Stimulated activated CD4-positive, alpha-beta T cell treated with anti-CD3 and anti-CD28 coated beads, Interleukin-15, amount 100 ng/mL, for 24 hours (primary cell): ENCODE results near the gene CCDC73.

ENCODE experiments used
- DNase-seq: peaks from one replicate; pipeline ENCODE4 v3.0.0-alpha.2; 2020

Gene CCDC73

DNA sequence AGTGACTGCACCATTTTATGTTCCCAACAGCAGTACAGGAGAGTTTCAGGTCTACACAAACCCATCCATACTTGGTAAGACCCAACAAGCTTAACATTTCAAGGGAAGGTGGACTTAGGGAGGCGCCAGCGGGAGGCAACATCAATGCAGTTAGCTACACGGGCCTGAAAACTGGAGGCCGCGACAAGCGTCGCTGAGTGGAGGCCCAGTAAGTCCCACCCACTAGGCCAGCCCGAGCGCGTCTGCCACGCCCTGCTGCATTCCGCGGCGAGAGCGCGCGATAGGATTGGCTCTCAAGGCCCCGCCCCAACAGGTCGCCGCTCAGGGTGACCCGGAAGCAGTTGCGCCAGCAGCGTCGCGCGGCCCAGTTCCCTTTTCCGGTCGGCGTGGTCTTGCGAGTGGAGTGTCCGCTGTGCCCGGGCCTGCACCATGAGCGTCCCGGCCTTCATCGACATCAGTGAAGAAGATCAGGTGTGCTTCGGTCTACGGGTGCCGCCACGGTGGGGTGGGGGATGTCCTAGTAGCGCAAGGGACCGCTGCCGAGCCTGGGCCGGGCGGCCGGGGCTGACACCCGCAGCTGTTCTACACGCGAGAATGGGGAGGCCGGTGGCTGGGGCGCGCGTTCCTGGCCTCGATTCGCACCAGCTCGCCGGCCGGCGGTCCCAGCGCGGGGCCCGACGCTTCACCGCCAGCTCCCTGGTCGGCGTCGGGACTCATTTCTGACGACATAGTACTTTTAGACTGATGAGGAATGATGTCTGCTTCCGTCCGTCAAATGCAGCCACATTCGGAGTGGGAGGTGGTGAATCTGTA, 210.8 kb downstream of the CCDC73 start, which contains the start of gene EIF3M:
Gene EIF3M, plus strand, starts transcription at position 373 of the 813 bp plus-strand sequence. Its CDS starts 57 bp downstream, at position 430.
- peak; percentile 97 for DNase-seq

DNA sequence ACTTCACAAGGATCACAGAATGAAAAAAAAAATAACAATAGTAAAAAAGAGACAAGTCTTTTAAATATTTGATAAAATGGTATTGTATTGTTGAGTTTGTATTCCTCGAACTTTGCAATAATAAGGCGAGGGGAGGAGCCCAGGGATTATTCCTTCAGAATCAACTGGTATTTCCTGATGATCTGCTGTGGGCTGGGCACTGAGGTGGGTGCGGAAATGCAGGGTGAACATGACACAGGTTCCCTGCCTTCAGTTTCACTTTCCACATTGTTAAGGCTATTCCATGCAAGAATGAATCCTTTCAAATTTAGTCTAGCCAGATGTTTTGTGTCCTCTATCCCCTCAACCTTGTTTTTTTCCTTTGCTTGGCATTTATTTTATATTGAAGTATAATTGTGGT, 212.9 kb downstream of the CCDC73 start:
- no peak for DNase-seq

DNA sequence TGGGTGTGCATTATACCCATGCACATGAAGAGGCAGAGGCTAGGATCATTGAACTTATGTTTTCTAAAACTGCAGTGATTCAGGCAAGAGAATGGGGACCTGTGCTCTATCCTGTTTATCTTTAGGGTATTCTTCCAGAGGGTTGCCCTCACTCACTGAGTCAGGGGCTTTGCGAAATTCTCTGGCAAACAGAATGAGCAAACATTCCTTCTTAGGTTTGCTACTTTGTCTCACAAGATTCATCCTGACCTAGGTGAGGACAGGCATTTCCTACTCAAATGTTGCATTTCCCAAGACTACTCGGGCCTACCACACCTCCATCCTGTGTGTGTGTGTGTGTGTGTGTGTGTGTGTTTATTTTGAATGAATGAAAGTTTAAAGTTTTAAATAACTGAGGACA, 213.5 kb downstream of the CCDC73 start:
- DNase-seq: no peak

DNA sequence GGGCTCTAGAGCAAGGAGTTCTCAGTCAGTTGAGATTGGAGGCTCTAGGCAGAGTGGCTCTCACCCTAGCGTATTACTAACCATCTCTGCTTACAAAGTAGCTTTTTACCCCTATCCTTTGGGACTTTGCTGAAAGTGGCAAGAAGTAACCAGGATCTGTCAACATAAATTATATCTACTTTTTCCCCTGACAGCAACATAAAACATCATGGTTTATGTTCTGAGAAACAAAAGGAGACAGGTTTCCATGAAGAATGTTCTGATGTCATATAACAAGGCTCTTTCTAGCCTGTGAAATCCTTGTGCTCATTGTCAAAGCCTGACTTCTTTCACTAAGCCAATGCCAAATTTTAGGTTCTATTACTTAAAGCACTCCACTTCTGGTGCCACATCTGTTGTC, 218.0 kb downstream of the CCDC73 start:
- no peak for DNase-seq

DNA sequence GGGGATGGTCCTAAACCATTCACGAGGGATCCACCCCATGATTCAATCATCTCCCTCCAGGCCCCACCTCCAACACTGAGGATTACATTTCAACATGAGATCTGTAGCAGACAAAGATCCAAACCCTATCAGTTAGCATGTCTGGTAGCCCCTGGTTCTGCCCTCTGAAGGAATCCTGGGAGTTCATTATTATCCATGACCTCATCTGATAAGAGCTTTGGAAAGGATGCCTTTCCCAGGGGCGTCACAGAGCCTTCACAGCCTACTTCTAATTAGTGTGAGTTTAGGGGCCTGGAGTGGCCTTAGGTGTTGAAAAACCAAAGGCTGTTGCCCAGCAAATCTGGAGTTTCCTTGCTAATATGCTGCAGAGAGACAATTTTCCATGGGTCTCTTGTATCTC, 219.4 kb downstream of the CCDC73 start:
- DNase-seq: no peak

DNA sequence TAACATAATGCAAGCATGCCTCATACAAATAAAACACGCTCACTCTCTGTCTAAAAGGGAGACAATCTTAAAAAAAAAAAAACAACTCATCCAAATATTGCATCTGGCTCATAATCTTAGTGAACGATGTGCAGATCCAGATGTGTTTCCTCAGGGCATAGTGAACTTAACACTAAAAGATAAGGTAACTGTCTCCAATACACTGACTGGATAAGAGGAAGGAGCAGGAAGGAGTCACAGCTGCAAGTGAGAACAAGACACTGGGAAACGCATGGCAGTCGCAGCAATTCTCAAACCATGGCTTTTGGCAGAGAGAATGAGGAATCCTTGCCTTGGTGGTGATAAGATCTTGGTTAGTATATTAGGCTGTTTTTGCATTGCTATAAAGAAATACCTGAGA, 220.0 kb downstream of the CCDC73 start:
- DNase-seq: no peak

DNA sequence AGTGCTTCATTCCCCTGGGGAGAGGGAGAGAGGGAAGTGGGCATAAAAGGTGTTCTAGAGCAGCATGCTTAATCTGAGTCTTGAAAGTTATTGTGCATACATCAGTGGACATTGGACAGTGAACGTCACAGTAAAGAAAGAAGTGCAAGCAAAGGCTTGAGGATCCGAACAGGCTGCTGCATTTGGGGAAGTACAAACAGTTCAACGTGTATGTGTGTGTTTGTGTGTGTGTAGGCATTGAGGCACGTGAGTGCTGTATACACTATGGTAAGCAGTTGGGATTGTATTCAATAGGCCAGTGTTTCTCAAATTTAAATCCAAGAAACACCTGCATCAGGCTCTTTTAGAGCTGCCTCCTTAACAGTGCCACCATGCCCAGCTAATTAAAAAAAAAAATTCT, 221.2 kb downstream of the CCDC73 start:
- DNase-seq: no peak

DNA sequence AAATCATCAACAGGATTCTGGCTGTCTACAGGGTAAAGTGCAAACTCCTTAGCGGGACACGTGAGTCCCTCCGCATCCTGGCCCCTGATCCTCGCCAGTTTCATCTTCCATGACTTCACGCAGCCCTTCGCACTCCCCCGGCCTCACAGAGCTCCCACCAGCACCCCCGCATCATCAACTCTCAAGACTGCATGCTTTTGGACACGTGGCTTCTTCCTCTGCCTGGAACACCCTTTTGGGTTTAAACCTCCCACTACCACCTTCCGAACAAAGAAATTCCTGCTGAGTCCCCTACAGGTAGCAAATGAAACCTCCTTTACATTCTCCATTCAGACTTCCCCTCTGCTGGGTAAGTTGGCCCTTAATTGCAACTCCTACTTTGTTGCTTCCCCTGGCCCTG, 223.4 kb downstream of the CCDC73 start:
- DNase-seq: no peak

DNA sequence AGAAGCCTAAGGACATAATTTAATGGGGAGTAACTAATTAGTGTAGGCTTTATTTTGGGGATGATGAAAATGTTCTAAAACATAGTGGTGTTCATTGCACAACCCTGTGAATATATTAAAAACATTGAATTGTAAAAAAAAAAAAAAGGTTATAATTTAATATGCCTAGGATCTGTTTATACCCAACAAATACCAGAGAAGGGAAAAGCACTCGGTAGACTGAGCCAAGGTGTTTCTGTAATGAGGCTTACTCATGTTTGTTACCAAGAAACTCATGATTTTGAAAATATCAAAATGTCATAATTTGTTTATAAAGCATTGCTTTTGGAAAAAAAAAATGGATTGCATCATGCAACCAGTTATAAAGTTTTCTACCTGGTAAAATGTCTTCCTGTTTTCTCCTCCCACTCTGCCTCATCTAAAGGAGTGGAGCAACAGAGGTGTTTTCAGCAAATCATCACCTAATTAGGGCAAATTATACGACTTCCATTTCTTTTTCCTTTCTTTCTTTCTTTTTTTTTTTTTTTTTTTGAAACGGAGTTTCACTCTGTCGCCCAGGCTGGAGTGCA, 225.1 kb downstream of the CCDC73 start:
- DNase-seq: no peak

DNA sequence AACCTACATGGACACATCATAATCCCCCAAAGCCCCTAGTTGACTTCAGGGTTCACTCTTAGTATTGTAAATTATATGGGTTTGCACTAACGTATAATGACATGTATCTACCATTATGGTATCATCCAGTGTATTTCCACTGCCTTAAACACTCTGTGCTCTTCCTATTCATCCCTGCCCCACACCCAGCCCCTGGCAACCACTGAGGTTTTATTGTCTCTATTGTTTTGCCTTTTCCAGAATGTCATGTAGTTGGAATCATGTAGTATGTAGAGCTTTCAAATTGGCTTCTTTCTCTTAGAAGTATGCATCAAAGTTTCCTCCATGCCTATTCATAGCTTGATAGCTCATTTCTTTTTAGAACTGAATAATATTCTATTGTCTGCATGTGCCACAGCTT, 227.3 kb downstream of the CCDC73 start:
- no peak for DNase-seq

DNA sequence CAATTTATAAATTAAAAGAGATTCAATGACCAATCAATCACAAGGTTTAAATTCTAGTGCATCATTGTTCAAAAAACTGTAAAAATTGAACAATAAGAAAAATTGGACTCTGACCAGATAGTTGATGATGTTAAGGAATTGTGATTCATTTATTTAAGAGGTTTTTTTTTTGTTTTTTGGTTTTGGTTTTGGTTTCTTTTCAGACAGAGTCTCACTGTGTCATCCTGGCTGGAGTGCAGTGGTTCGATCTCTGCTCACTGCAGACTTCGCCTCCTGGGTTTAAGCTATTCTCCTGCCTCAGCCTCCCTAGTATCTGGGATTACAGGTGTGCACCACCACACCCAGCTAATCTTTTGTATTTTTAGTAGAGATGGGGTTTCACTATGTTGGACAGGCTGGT, 227.9 kb downstream of the CCDC73 start:
- no peak for DNase-seq

DNA sequence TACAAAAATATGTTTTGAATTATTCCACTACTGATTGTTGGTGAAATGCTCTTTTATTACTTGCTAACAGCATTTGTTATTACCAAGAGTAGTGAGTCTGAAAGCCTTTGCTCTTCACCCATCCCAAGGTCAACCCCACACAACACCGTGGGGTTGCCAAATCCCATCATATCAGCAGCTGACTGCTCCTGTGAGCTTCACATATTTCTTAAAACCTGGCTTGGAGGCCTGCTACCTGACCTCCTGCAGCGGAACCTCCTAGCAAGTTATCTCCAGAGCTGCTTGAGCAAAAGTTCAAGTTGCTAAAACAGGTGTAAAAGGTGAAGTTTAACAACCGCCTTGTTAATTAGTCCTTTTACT, 230.9 kb downstream of the CCDC73 start:
- DNase-seq: no peak

DNA sequence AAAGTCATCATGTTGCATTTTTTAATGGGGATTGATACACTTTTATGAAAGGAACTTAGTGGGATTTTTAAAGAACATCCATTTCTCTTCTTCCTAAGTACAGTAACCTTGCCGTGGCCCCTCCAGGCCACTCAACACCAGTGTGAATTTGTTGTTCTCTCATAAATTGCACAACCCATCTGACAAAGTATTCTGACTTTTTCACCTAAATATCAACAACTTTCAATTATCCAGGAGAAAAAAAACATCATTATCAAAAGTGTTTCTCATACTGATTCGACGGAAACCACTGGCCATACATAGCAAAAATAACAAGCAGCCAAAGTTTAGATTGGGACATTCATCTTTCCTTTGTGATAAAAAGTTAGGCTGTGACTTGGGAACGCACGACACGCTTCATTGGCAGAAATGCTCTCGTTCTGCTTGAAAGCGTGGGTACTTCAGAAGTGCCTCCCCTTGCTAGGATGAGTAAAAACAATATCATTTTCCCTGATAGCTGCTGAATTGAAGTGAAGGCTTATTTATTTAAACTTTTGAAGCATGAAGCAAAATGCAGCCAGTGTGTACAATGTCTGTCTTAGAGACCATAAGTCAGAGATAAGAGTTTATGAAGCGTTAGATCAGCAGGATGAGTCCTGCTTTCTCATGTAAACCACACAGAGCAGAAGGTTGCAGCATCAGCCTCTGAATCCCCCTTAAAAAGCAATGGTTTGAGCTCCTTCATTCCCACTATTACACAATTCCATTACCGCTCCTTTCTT, 231.4 kb downstream of the CCDC73 start:
- no peak for DNase-seq

DNA sequence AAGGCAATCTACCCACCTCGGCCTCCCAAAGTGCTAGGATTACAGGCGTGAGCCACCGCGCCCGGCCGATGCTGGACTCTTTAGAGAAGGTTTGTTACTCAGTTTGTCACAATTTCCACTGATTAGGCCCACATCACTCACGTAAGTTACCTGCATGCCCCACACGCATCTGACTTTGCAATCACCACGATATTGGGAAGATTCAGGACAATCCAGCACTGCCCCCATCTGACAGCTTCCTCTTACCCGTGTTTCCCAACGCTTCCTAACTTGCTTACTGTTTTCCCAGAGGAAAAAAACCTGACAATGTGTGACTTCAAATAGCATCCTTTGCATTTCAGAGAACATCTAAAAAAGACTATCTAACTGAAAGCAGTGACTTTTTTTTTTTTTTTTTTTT, 232.6 kb downstream of the CCDC73 start:
- DNase-seq: no peak

DNA sequence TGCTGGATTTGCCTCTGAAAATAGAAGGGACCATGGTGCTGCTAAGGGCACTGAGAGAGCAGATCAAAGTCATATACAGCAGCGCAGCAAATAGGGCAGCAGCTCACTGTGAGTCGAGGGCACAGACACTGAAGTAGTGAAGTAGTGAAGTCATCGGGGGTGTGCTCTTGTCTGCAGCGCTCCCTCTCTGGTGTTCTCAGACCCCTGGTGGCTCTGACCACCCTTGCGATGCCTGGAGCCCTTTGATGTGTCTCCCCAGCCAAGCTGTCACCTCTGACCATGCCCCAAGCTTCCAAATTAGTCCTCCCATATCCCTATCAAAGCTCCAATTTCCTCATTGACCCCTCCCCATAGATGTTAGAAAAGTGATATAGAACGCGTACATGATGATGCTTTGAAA, 238.6 kb downstream of the CCDC73 start:
- no peak for DNase-seq

DNA sequence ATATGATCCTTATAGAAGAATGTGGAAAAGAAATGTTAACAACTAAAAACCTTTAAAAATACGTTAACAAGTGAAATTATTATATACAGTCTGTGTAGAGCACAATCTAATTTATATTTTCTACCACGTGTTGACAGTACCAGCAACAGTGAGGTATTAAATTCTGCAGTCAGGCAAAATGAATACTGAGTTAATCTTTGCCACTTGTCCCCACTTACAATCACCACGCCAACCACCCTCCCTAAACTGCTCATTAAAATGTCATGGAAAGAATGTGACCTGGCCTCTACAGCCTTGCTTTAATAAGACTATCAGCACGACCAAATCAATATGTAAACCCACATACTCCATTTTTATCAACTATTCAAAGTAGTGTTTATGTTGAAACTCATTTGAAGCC, 239.4 kb downstream of the CCDC73 start:
- no peak for DNase-seq
